Hematopoietic multipotent progenitor cell treated with erythropoietin and hydrocortisone succinate and interleukin-3 and kit ligand, for 17 days (in vitro differentiated cells): ENCODE data around the gene SNURF.
"Not testable (repeated sequence)": the region's sequence is repeated elsewhere in the genome, so short reads cannot be mapped to it uniquely, and the experiment has no call there.

Source experiments
- DNase-seq: peaks from one replicate; pipeline ENCODE4 v3.0.0-alpha.2; 2015; ENCODE audit warnings: low spot score

SNURF gene

GRCh38 chr15:24971052-24971451 is 16.3 kb downstream of the SNURF start:
- DNase-seq: no peak

GRCh38 chr15:24971772-24972171 is 17.0 kb downstream of the SNURF start:
- no peak for DNase-seq

DNA sequence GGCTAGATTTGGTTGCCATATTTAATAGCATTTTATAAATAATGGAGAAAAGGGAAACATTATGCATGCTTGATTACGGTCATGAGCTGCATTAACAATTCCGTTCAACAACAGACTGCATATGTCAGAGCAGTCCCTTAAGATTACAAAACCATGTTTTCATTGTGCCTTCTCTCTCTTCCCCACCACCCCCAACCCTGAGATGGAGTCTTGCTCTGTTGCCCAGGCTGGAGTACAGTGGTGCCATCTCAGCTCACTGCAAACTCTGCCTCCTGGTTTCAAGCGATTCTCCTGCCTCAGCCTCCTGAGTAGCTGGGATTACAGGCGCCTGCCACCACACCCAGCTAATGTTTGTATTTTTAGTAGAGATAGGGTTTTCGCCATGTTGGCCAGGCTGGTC is 17.9 kb downstream of the SNURF start:
- DNase-seq: not testable (repeated sequence)

- no peak for DNase-seq
These were observed 22.1 kb downstream of the SNURF start for GRCh38 chr15:24976932-24977331.

GRCh38 chr15:24977686-24978085 is 22.9 kb downstream of the SNURF start:
- no peak for DNase-seq

DNA sequence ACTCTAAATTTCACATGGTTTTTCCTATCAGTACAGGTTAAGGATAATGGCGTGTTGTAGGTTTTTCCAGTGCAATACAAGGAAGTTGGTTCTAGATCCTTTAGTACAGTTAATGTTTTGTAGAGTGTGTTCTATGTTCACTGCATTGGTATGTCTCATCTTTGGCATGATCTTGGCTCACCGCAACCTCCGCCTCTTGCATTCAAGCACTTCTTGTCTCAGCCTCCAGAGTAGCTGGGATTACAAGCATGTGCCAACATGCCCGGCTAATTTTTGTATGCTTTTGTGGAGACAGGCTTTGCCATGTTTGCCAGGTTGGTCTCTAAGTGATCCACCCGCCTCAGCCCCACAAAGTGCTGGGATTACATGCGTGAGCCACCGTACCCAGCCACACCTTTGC is 30.4 kb downstream of the SNURF start:
- no peak for DNase-seq

GRCh38 chr15:24986653-24987052 is 31.9 kb downstream of the SNURF start:
- no peak for DNase-seq
